ENCODE results near the gene PTPRO.

The PTPRO gene

DNA sequence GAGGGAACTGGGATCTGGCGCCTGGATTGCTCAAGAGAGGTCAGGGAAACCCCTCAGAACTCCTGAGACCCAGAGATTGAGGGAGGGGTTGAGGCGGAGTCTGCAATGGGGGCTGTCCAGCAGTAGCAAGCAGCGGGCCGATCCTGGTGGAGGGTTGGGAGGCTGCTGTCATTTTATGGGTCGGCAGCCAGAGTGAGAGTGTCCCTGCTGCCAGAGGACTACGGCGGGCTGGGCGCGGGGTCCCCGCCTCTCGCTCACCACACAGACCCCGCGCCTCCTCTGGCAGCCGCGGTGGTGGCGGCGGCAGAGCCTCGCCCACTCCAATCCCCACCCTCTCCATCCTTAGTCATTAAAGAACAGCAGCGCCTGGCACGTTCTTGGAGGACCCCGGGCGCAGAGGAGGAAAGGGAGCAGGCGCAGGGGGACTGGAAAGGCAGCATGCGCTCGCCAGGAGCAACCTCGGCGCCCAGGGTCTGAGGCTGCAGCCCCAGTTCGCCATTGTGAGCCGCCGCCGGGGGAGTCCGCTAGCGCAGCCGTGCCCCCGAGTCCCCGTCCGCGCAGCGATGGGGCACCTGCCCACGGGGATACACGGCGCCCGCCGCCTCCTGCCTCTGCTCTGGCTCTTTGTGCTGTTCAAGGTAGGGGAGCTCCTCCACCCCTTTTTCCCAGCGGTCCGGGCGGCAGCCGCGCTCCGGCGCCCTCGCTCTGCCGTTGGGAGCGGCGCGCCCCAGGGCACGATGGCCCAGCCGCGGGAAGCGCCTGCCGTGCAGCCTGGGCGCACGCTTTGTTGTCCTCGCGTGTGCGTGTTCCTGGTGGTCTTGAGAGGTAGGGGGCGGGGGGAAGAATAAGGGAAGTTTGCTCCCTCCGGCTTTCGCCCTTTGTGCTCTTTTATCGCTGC, at the start of gene PTPRO:
Gene PTPRO, plus strand, starts transcription at position 345 of the 898 bp plus-strand sequence.
- no peak for DNase-seq (ENCODE audit: insufficient read length, low spot score)
- no peak for FAIRE-seq

GRCh38 chr12:15273896-15274295, 48.4 kb upstream of the PTPRO start:
- no peak for DNase-seq (ENCODE audit: insufficient read length, low spot score)
- no peak for FAIRE-seq

DNA sequence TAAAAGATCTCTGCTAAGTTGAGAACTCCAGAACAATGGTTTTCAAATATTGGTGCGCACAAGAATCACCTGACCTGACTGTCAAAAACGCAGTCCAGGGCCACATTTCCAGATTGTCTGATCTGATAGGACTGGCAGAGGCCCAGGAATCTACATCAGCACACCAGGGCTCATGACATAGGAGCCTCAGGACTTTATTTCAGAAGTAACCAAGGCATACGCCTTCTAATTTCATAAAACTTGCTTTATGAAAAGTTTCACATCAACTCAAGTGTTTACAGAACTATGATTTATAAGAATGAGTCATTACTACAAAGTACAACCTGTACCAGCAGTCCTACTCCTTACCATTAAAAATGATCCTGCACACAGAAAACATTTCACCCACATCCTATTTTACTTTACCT, 47.7 kb upstream of the PTPRO start:
- DNase-seq (ENCODE audit: insufficient read length, low spot score) (no peak), FAIRE-seq (no peak)

DNA sequence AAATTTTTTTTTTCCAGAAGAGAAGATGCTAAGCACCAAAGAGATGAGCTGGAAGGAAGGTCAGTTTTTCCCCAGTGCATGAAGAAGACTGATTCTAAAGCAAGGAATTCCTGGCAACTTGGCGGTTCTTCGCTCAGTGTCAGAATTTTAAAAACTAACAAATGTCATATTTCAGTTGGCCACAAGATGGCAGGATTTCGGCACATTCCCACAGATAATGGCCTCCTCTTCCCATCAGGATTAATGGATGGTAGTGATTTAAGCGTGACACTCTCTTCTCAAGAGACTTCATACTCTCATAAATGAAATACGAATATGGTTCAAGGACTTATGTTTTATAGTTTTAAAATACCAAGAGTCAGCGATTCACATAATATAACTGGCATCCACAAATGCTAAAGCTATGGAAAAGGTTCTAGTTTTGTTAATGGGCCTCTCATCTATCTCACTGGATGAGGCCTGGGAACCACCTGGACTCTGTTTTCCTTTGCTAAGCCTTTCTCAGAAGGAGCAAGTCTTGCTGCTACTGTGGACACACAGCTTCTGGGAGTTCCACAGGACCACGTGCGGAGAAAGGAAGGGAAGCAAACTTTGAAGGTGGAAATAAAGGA, 46.1 kb upstream of the PTPRO start:
- DNase-seq (ENCODE audit: insufficient read length, low spot score) = peak; percentile 10
- FAIRE-seq = no peak

GRCh38 chr12:15278816-15279658, 43.3 kb upstream of the PTPRO start:
- DNase-seq (ENCODE audit: insufficient read length, low spot score) (no peak), FAIRE-seq (no peak)

- no peak for DNase-seq (ENCODE audit: insufficient read length, low spot score)
- FAIRE-seq = no peak
Observed at GRCh38 chr12:15280930-15281329, 41.4 kb upstream of the PTPRO start.

DNA sequence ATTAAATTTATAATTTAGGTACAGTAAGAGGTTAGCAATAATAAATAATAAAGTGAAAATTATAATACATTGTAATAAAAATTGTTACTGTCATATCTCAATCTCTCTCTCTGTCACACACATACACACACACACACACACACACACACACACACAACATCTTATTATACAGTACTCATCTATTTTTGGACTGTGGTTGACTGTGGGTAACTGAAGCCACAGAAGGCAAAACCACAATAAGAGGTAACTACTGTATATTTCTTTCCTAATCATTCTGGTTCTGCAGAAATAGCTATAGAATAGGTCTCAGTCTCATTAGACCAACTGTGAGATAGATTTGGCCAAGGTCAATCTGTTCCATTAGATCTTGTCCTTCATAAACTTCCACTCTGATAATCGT, 33.1 kb upstream of the PTPRO start:
- FAIRE-seq (no peak), DNase-seq (ENCODE audit: insufficient read length, low spot score) (no peak)

- FAIRE-seq (no peak), DNase-seq (ENCODE audit: insufficient read length, low spot score) (no peak)
Observed at GRCh38 chr12:15293731-15294130, 28.6 kb upstream of the PTPRO start.

GRCh38 chr12:15299947-15300346, 22.4 kb upstream of the PTPRO start:
- FAIRE-seq (no peak), DNase-seq (ENCODE audit: insufficient read length, low spot score) (no peak)

DNA sequence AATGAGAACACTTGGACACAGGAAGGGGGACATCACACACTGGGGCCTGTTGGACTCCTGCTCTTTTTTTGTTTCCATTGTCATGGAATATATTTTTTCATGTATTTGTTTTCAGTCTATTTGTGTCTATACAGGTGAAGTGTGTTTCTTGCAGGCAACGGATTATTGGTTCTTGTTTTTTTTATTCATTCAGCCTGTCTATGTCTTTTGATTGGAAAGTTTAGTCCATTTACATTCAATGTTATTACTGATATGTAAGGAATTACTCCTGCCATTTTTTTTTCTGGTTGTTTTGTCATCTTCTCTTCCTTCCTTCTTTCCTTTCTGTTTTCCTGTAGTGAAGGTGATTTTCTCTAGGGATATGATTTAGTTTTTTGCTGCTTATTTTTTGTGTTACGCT, 18.0 kb upstream of the PTPRO start:
- DNase-seq (ENCODE audit: insufficient read length, low spot score) (no peak), FAIRE-seq (no peak)

DNA sequence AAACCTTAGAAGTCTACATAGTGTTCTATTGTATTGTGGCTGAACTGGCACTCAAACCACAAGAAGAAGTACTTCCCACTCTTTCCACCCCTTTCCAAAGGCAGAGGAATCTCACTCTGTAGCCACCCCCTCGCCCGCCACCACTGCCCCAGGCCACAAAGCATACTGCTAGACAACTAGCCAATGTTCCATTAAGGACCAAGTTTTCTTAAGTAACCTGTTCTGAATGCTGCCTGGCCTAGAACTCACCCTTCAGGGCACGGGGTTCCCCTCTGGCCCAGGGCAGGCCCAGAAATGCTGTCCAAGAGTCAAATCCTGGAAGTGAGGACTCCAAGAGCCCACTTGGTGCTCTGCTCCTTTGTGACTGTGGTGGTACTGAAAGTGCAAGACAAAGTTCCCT, 15.7 kb upstream of the PTPRO start:
- DNase-seq (ENCODE audit: insufficient read length, low spot score) (no peak), FAIRE-seq (no peak)

DNA sequence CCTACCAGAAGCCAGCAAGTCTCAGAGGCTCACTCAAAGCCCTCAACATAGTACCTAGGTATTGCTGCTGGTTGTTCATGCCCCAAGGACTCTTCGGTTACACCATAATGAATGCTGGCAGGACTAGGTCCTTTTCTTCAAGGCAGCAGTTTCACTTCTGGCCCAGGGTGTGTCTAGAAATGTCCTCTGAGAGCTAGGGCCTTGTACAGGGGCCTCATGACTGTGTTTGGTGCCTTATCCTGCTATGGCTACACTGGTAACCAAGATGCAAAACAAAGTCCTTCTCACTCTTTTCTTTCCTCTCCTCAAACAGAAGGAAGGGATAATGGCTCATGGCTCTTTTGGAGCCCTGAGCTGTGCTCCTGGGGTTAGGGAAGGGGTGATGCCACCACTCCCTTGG, 15.2 kb upstream of the PTPRO start:
- DNase-seq (ENCODE audit: insufficient read length, low spot score) = no peak

DNA sequence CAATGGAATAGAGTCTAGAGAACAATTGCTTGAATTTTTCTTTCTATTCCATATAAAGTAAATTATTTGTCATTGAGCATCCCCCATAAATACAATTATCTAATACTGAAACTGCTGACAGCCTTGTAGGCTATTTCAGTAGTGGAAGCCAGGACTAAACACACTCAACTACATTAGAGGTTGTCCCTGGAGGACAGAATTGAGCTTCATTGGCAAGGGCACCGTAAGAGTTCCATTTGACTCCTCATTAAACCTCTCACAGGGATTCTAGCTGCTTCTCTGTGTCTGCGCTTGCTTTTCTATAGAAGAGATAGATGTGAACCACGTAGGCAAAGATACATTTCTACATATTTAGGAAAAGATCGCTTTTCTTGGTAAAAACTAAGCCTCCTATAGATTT, 3.5 kb upstream of the PTPRO start:
- DNase-seq (ENCODE audit: insufficient read length, low spot score) (no peak), FAIRE-seq (no peak)

More for the DNA sequence above, 15.2 kb upstream of the PTPRO start:
- no peak for FAIRE-seq

GRCh38 chr12:15320881-15321280, 1.4 kb upstream of the PTPRO start:
- no peak for FAIRE-seq
- DNase-seq (ENCODE audit: insufficient read length, low spot score) = no peak

- FAIRE-seq (no peak), DNase-seq (ENCODE audit: insufficient read length, low spot score) (no peak)
Observed at GRCh38 chr12:15323480-15323879, 1.2 kb downstream of the PTPRO start.

DNA sequence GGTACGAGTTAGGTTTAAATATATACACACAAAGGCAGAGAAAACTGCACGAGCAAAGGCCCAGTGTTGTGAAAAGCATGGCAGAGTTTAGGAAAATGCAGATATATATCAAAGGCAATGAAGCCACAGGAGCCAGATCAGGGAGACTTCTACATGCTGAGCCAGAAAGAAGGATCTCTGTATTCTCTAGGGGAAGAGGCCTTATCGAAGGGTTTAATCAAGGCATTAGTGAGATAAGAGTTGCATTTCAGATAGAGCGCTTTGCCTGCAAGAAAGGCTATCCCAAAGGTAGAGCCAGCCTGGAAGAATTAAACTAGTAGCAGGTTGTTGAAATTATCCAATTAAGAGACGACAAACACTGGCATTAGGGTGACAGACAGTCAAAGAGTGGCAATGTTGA, 7.6 kb downstream of the PTPRO start:
- DNase-seq (ENCODE audit: insufficient read length, low spot score) (no peak), FAIRE-seq (no peak)

DNA sequence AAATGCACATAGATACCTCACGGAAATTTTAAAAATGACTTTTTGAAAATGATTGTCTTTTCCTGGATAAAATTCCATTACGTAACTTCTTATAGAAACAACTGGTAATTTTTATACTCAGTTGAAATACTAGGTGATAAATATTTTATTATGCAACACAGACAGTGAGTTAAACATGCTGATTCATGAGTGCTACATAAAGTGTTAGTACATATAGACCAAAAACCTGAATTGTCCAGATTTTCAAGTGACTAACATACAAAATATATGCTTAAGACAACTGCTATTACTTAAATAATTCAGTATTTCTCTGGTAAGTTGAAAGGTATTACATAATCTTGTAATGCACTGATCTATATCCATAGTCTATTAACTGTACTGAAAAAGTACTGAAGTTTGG, 11.9 kb downstream of the PTPRO start:
- no peak for DNase-seq (ENCODE audit: insufficient read length, low spot score)
- FAIRE-seq = no peak

DNA sequence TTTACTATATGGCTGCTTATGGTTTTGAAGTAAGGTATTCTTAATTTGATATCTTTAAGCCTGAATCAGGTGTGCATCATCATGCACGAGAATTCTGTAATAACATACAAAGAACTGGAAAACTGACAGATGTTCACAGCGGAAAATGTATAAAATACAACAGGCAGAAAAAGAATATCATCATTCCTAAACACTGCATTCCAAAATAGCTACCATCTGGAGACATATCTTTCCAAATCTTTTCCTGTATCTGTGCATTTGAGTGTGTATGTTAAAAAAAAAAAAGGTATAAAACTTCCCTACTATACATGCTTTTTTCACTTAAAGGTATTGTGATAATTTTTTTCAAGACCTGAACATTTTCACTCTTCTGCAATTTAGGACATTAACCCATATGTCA, 13.7 kb downstream of the PTPRO start:
- FAIRE-seq (no peak), DNase-seq (ENCODE audit: insufficient read length, low spot score) (no peak)

DNA sequence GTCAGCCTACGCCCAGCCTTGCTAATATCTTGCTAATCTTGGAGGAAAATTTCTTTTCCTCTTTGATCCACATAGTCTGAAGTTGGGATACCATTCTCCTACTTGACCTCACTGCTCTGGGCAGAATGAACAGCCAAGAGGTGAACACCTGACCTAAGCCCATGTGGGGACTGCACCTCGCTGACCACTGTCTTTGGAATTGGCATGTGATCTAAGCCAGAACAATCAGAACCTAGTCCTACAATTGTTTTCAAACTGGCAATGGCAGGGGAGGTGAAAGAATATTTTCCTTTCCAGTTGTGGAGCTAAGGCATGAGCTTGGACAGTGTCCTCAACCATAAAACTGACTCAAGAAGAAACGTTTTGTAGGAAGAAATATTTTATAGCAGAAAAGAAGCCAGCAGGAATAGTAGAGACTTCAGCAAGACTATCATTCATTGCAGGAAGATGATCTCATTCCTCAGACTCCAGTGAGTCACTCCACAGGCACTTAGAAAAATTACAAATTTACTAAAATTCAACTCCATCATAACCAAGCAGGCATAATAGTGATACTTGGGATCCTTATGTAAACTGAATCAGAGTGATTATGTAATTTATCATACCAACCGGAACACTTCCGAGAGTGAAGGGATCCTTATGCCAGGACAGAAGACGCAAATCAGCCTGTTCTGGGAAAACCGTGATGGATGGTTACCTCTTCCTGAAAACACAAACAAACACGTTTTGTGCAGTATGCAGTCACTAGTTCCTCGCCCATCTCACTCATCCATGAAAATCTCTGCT, 14.7 kb downstream of the PTPRO start:
- DNase-seq (ENCODE audit: insufficient read length, low spot score) = no peak
- no peak for FAIRE-seq

- FAIRE-seq = no peak
- DNase-seq (ENCODE audit: insufficient read length, low spot score) = no peak
Observed at GRCh38 chr12:15341371-15341770, 19.1 kb downstream of the PTPRO start.

GRCh38 chr12:15344561-15344960, 22.3 kb downstream of the PTPRO start:
- no peak for DNase-seq (ENCODE audit: insufficient read length, low spot score)
- FAIRE-seq = no peak
